Skin of body (tissue), 2 donors: Measurements from ENCODE around the gene RIMBP3B. TPM values are rescaled to one million over a fixed set of nuclear protein-coding genes. Genes with fewer than 3 reads are reported as not detected.
"Not testable (repeated sequence)": the region's sequence is repeated elsewhere in the genome, so short reads cannot be mapped to it uniquely, and the experiment has no call there.

Source experiments
- DNase-seq: peaks from one replicate; lab custom pipeline; 2025; lab: John Stamatoyannopoulos, UW
- total RNA-seq: library from RNA; depleted of rRNA; stranded (reverse); fragments of >200 nt; gene quantifications from one replicate; pipeline ENCODE4 v1.2.3, GENCODE V29; 2014

The RIMBP3B gene
- total RNA-seq = 0.10 TPM

- not testable (repeated sequence) for DNase-seq
Observed at GRCh38 chr22:21383701-21384467, at the start of gene RIMBP3B. RIMBP3B (plus strand) TSS chr22:21383751; CDS start chr22:21383859, 108 bp downstream.

DNA sequence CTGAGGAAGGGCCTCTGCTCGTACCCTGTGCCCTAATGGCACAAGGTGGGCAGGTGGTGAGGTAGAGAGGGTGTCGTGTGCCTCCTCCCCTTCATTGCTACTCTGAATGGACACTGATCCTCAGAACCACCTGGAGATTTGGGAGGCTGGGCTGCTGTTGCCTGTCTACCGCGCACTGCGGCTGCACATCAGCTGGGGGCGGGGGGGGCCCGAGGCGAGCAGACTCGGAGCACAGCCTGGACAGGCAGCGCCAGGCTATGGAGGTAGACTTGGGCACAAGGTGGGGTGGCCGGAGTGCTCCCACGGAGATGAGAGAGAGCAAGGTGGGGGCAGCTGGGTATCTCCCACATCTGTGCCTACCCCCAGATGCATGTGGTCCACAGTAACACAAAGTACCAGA lies 26.0 kb upstream of the RIMBP3B start:
- DNase-seq = not testable (repeated sequence)

DNA sequence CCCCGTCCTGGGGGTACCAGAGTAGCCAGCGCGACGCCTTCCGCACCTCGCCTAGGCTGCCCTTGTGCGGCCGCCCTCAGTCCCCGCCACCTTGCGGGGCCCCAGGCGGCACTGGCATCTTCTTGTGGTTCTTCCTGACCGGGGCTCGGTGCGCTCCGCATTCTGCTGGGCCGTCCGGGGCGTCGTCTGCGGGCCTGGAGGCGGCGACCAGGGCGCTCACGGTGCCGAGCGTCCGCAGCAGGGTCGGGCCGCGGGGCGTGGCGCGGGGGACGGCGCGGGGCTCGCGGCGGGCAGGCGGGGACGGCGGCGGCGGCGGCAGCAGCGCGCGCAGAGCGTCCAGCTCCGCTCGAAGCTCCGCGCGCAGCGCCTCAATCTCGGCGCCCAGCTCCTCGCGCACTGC lies 23.0 kb upstream of the RIMBP3B start:
- DNase-seq = not testable (repeated sequence)

DNA sequence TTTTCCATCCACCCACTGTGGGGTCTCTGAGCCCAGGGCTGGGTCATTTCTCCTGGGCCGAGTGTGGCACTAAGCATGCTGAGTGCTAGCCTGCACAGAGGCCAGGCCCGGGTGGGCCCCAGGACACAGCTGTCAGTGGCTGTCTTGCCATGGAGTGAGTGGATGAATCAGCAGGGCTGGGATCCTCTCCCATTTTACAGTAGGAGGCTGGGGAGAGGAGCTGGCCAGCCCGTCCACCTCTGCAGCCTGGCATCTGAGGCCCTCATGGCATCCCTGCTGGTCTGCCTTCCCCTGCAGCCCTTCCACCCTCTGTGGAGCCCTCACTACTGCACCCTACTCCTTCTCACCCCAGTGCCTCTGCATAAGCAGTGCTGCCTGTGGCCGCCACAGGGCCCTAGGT lies 21.1 kb upstream of the RIMBP3B start:
- not testable (repeated sequence) for DNase-seq

DNA sequence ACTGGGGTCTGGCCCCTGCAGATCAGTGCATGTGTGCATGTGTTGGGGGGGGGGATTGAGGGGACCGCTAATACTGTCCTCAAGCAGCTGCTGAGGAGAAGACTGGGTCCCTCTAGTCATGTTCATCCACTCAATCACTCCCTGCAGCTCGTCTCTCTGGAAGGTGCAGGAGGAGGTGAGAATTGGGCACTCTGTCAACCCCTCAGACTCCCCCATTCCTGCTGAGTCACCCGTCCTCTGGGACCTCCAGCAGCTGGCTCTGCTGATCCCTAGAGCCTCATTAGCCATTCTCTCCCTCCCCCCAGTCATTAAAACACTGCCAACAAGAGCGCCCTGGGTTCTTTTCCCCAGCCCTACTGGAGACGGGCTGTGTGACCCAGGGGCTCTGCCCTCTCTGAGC lies 20.5 kb upstream of the RIMBP3B start:
- DNase-seq = not testable (repeated sequence)

GRCh38 chr22:21363803-21364202 lies 19.7 kb upstream of the RIMBP3B start:
- not testable (repeated sequence) for DNase-seq

- DNase-seq = not testable (repeated sequence)
Observed at GRCh38 chr22:21364362-21364761, 19.2 kb upstream of the RIMBP3B start.

DNA sequence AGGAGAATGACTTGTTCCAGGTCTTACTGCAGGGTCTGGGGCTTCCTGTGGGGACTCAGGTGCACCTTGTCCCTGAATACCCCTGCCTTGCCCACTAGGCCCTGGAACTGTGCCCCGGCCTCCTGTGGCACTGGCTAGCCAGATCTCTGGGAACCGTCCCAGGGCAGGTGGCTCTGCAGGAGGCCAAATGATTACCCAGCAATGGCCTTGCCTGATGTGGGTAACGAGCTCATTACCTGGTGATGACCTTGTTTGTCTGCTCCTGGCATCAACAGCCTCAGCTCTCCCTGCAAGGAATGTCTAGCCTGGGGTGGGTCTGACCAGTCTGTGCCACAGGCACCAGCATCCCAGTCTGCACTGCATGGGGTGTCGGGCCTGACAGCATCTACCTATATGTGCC lies 18.2 kb upstream of the RIMBP3B start:
- not testable (repeated sequence) for DNase-seq

DNA sequence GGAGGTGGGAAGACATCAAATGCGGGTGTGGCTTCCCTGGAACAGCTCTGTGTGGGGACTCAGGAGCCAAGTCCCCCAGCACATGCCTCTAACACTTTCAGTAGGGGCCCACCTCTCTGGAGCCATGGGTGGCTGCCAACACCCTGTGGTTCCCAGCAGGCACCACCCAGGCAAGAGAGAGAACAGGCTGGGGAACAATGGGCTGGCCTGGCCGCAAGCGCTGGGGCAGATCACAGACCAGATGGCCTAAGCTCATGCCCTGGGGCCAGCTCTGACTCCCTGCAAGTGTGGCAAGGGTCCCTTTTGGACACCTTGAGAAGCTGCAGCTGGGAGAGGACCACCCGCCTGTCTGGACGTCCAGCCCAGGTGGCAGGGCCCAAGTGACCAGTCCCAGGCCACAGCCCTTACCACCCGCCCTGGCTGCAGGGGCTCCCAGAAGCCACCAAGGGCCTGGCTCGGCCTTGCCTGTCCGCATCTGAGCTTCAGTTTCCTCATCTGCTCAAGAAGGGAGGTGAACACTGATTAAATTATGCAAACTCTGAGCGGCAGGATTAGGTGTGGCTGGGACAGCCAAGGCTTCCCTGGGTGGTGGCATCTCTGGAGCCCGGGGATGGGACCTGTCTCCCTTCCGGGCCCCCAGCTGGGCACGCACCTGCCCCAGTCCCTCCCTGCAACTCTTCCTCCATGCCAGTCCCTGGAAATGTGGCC lies 14.8 kb upstream of the RIMBP3B start:
- DNase-seq = not testable (repeated sequence)

- not testable (repeated sequence) for DNase-seq
Observed at GRCh38 chr22:21375880-21376279, 7.7 kb upstream of the RIMBP3B start.

DNA sequence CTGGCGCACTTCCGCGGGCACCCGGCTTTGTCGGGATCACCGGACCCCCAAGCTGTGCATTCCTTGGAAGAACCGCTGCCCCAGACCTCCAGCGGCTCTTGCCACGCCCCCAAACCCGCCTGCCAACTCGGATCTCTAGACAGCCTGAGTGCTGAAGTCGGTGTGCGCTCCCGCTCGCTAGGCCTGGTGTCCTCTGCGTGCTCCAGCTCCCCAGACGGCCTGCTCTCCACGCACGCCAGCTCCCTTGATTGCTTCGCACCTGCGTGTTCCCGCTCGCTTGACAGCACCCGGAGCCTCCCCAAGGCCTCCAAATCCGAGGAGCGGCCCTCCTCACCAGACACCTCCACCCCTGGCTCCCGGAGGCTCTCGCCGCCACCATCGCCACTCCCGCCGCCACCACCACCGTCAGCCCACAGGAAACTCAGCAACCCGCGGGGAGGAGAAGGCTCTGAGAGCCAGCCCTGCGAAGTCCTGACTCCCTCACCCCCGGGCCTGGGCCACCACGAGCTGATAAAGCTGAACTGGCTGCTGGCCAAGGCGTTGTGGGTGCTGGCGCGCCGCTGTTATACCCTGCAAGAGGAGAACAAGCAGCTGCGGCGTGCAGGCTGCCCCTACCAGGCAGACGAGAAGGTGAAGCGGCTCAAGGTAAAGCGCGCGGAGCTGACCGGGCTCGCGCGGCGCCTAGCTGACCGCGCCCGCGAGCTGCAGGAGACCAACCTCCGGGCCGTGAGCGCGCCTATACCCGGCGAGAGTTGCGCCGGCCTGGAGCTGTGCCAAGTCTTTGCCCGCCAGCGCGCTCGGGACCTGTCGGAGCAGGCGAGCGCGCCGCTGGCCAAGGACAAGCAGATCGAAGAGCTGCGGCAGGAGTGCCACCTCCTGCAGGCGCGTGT lies 1.2 kb downstream of the RIMBP3B start:
- not testable (repeated sequence) for DNase-seq

DNA sequence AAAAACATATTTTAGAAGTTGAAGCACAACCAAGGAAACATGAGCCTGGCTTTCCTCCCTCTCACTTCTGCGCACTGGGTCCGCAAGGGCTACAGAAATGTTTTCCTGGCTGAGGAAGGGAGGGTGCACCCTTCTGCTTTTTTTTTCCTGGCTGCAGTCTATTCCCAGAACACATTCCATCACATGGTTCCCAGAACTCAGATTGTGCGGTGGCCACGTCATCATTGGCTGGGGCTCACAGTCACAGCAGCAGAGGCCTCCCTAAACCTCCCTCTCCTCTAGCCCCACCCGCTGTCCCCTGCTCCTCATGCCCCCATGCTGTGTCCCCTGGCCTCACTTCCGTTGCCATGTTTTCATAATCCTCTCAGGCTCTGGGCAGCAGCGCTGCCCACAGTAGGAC lies 5.9 kb downstream of the RIMBP3B start:
- DNase-seq = not testable (repeated sequence)

DNA sequence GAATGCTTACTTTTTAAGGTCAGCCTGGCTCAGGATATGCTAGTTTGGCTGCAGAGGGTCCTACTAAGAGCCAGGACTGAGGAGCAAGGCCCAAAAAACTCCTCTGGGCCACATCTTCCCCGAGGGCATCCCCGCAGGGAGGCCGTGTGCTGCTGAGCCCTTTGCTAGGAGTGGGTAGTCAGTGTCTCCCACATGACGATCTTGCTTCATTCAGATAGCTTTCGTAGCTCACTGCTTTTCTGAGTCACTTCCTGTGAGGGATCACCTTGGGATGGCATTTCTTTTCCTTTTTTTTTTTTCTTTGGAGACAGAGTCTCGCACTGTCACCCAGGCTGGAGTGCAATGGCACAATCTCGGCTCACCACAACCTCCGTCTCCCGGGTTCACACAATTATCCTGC lies 6.5 kb downstream of the RIMBP3B start:
- DNase-seq = not testable (repeated sequence)

DNA sequence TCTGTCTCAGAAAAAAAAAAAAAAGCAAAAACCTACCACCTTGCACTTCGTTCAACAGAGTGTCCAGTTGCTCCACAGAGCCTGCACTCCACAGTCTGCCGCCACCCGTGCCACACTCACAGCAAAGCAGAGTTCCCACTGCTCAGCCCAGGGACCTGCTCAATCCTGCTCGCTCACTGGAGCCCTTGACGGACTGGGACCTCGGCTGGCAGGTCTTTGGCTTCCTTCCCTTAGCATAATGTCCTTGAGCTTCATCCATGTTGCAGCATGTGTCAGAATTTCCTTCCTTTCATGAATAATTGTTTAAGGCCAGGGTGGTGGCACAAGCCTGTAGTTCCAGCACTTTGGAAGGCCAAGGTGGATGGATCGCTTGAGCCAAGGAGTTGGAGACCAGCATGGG lies 11.1 kb downstream of the RIMBP3B start:
- DNase-seq = not testable (repeated sequence)

GRCh38 chr22:21401197-21401969 lies 17.8 kb downstream of the RIMBP3B start:
- not testable (repeated sequence) for DNase-seq

- not testable (repeated sequence) for DNase-seq
Observed at GRCh38 chr22:21402763-21403314, 19.3 kb downstream of the RIMBP3B start.

DNA sequence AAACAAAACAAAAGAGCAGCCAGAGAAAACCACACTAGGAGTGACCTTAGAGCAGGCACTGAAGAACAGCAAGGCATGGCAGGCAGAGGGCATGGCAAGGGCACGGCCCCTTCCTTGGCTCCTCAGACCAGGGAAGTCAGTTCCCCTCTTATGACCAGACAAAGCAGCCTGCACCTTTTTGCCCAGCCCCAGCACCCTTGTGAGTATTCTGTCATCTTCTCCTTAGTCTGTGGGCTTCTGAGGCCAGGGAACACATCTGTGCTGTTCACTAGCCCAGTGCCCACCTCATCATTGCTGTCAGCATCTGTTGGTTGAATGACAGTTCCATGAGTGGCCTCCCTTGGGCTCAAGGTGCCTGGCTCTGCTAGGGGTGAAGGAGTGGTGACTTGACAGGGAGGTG lies 23.6 kb downstream of the RIMBP3B start:
- not testable (repeated sequence) for DNase-seq

DNA sequence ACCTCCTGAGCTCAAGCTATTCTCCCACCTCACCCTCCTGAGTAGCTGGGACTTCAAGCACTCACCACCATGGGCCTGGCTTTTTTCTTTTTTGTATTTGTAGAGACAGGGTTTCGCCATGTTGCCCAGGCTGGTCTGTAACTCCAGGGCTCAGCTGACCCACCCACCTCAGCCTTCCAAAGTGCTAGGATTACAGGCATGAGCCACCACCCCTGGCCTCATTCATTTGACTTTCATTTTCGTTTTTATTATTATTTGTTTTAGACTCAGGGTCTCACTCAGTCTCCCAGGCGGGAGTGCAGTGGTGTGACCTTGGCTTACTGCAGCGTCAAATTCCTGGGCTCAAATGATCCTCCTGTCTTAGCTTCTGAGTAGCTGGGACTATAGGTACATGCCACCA lies 24.2 kb downstream of the RIMBP3B start:
- not testable (repeated sequence) for DNase-seq

GRCh38 chr22:21416375-21416774 lies 32.8 kb downstream of the RIMBP3B start:
- not testable (repeated sequence) for DNase-seq

DNA sequence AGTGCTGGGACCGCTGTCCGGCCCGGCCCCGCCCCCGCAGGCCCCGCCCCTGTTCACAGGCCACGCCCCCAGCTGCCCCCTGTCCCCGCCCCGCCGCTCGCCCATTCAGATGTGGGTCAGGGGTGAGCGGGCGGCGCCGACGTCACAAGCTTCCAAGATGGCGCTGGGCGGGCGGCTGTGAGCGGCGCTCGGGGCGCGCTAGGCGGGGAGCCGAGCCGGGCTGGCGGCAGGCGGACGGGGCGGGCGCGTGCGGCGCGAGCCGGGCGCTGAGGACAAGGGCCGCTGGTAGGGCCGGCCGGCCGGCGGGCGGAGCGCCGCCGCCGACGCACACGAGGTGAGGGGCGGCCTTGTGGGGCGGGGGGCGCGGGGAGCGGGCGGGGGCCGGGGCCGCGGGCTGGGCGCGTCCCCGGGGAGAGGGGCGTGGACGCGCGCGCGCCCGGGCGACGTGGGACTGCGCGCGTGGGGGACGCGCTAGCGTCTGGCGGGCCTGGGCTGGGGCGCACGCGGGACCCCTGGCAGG lies 33.7 kb downstream of the RIMBP3B start, which contains the start of gene HIC2:
Gene HIC2 (plus strand): TSS at position 145 of the 520 bp plus-strand sequence. CDS start 25,461 bp downstream, outside the sequence.
- not testable (repeated sequence) for DNase-seq
